ENCODE measurements around the gene UTP3.

GRCh38 chr4:70691661-70692060 lies 3.3 kb downstream of the UTP3 start:
- TF ChIP-seq, protein P1, sequence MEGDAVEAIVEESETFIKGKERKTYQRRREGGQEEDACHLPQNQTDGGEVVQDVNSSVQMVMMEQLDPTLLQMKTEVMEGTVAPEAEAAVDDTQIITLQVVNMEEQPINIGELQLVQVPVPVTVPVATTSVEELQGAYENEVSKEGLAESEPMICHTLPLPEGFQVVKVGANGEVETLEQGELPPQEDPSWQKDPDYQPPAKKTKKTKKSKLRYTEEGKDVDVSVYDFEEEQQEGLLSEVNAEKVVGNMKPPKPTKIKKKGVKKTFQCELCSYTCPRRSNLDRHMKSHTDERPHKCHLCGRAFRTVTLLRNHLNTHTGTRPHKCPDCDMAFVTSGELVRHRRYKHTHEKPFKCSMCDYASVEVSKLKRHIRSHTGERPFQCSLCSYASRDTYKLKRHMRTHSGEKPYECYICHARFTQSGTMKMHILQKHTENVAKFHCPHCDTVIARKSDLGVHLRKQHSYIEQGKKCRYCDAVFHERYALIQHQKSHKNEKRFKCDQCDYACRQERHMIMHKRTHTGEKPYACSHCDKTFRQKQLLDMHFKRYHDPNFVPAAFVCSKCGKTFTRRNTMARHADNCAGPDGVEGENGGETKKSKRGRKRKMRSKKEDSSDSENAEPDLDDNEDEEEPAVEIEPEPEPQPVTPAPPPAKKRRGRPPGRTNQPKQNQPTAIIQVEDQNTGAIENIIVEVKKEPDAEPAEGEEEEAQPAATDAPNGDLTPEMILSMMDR (IDR thresholded peaks at IDR 0.05), result no peak
- TF ChIP-seq POLR2A (IDR thresholded peaks at IDR 0.05), result no peak
